T-cell (primary cell): ENCODE results near the gene GNAS-AS1. TPM values are rescaled to one million over a fixed set of nuclear protein-coding genes. Genes with fewer than 3 reads are reported as not detected.
A peak's percentile ranks its signal among the peaks of the same experiment; 100 is the strongest.

Source experiments
- ATAC-seq, 4 experiments: fragments of 200-7000 bp in 3 of 4; fragments of 150-1000 bp in 1 of 4; cut with Tn5 transposase; replicated peaks in 1 of 4; 1 replicate in 3 of 4; 2 replicates in 1 of 4; pipeline ENCODE4 v1.10.0; 2021; ENCODE audit warnings: moderate library complexity in 3 of 4, mild to moderate bottlenecking in 2 of 4, moderate number of reproducible peaks in 1 of 4
- CTCF ChIA-PET, 2 donors: fragments of 300-600 bp; sonication (Branson Sonifier 250); formaldehyde crosslinking; loops; one replicate each; lab custom pipeline; 2022; ENCODE audit warnings: antibody characterized with exemption in 2 of 2; lab: Charles Lee
- POLR2A ChIA-PET, 2 donors: fragments of 300-600 bp; sonication (Branson Sonifier 250); formaldehyde crosslinking; loops; one replicate each; lab custom pipeline; 2022; ENCODE audit warnings: antibody characterized with exemption in 2 of 2; lab: Charles Lee
- DNase-seq, 35 experiments: peaks; one replicate each; pipeline versions ENCODE4 v3.0.0 to v3.0.0-alpha.2; 2013 to 2023
- H3K27ac ChIP-seq: one replicate; pipeline ENCODE4 v1.5.1; 2013; ENCODE audit warnings: low read length
- H3K27me3 ChIP-seq, 2 experiments: replicated peaks in 1 of 2; 1 replicate in 1 of 2; 2 replicates in 1 of 2; pipeline versions ENCODE4 v1.6.1 to v1.7.0; 2013; ENCODE audit warnings: low read length in 1 of 2, mixed read lengths in 1 of 2; ENCODE audit not compliant: control insufficient read depth in 2 of 2, insufficient read depth in 2 of 2; ENCODE audit errors: extremely low read depth in 1 of 2
- H3K36me3 ChIP-seq, 2 donors: 1 replicate in 1 of 2; 2 replicates in 1 of 2; pipeline versions ENCODE4 v1.6.1 to v1.7.0; 2013; ENCODE audit warnings: low read length in 1 of 2; ENCODE audit not compliant: control insufficient read depth in 2 of 2, insufficient read depth in 1 of 2; ENCODE audit errors: extremely low read depth in 1 of 2
- H3K4me1 ChIP-seq, 2 experiments: 1 replicate in 1 of 2; 2 replicates in 1 of 2; pipeline versions ENCODE4 v1.6.1 to v1.7.0; 2013; ENCODE audit warnings: low read length in 2 of 2, mixed read lengths in 1 of 2; ENCODE audit not compliant: insufficient read depth in 2 of 2, control insufficient read depth in 1 of 2; ENCODE audit errors: extremely low read depth in 1 of 2
- H3K4me3 ChIP-seq, 2 donors: 1 replicate in 1 of 2; 2 replicates in 1 of 2; pipeline versions ENCODE4 v1.5.1 to v1.7.0; 2013; ENCODE audit warnings: mild to moderate bottlenecking in 2 of 2, low read length in 1 of 2, moderate library complexity in 1 of 2; ENCODE audit not compliant: control insufficient read depth in 1 of 2; ENCODE audit errors: extremely low read depth in 1 of 2
- H3K9me3 ChIP-seq: 2 replicates; pipeline ENCODE4 v1.7.0; 2013
- H3K27ac Mint-ChIP-seq, 2 donors: one replicate each; pipeline ENCODE4 v1.8.0; 2020 to 2021; ENCODE audit warnings: mild to moderate bottlenecking in 2 of 2, mixed read lengths in 2 of 2
- H3K27me3 Mint-ChIP-seq, 2 donors: one replicate each; pipeline ENCODE4 v1.8.0; 2021 to 2022; ENCODE audit warnings: mixed read lengths in 2 of 2
- H3K36me3 Mint-ChIP-seq: one replicate; pipeline ENCODE4 v1.8.0; 2021; ENCODE audit warnings: mixed read lengths
- H3K4me1 Mint-ChIP-seq, 3 donors: one replicate each; pipeline ENCODE4 v1.8.0; 2020 to 2022; ENCODE audit warnings: mixed read lengths in 3 of 3, mild to moderate bottlenecking in 1 of 3
- H3K4me3 Mint-ChIP-seq, 3 donors: one replicate each; pipeline ENCODE4 v1.8.0; 2020 to 2022; ENCODE audit warnings: mild to moderate bottlenecking in 3 of 3, mixed read lengths in 3 of 3, moderate library complexity in 3 of 3
- H3K9me3 Mint-ChIP-seq, 3 donors: one replicate each; pipeline ENCODE4 v1.8.0; 2020 to 2022; ENCODE audit warnings: mixed read lengths in 3 of 3
- WGBS: methylation state at CpG from one replicate; pipeline ENCODE4 v1.1.5; 2013; ENCODE audit warnings: missing lambda C conversion rate; ENCODE audit not compliant: insufficient coverage; 5-methylcytosine and 5-hydroxymethylcytosine counted together
- total RNA-seq, 35 experiments: library from RNA in 6 of 35; stranded (reverse) in 6 of 35; fragments of 120-200 nt in 1 of 35; gene quantifications; one replicate each; pipeline versions ENCODE4 v1.2.1 to v1.2.4 and lab custom pipeline; 2013 to 2026

The GNAS-AS1 gene
- total RNA-seq, 5 donors from 2014 or later (not counting 1 experiment from before 2014, with no cell fraction given) = 1.1 to 1.7 (median 1.5) TPM

GRCh38 chr20:58841539-58842264 lies 9.0 kb downstream of the GNAS-AS1 start:
- Mint-ChIP-seq H3K27ac (no peak overlapping the region), H3K27me3 (peaks cover 5 to 65% of the 10 kb centered on the region in 2 donors), H3K4me1 (peaks cover 0 to 17% (median 8%) of the 10 kb centered on the region in 3 donors), H3K36me3 (no peaks in the 10 kb centered on the region), H3K4me3 (no peak overlapping the region), H3K9me3 (no peaks in the 10 kb centered on the region)
- POLR2A ChIA-PET = no interaction called here
- DNase-seq (no peak), ATAC-seq (no peak)
- no peaks in the 10 kb centered on the region for H3K9me3 ChIP-seq
- H3K27ac ChIP-seq = no peak overlapping the region
- peaks cover 0 to 17% of the 10 kb centered on the region in 2 experiments for H3K4me1 ChIP-seq
- H3K4me3 ChIP-seq = no peak overlapping the region
- H3K27me3 ChIP-seq = peaks cover 10 to 51% of the 10 kb centered on the region in 2 experiments
- no peaks in the 10 kb centered on the region for H3K36me3 ChIP-seq
- CTCF ChIA-PET = no interaction called here
- WGBS = 52% methylated on average over 55 of the region's 58 CpGs

DNA sequence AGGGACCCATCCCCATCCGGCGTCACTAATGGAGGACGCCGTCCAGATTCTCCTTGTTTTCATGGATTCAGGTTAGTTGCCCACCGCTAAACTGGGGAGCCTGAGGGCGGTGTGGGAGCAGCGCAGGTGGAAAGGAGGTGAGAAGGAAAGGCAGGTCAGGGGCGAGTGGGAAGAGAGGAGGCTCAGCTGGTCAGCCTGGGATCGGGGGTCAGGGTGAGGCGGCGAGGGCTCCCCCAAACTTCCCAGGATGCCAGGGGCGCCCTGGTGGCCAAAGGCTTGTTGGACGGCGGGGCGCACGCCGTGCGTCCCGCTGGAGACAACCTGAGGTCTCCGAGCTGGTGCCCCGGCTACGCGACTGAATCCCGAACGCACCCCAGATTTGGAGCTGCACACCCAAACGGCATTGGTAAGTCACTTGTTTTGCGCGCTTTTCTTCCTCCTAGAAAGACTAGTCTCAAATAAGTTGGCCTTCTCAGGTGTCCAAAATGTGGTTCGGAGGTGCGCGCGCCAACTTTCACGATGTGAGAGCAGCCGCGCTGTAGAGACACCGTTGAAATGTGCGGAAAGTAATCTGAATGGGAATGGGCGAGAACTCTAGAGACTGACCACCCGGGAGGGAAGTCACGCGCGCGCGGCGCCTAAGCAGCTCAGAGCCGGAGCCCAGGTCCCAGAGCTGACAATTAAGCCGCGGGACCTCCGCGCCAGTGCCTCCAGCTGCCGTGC lies 9.7 kb downstream of the GNAS-AS1 start:
- Histone ChIP-seq H3K27me3 (peaks cover 10 to 51% of the 10 kb centered on the region in 2 experiments), H3K36me3 (no peaks in the 10 kb centered on the region), H3K27ac (no peak overlapping the region), H3K4me3 (no peak overlapping the region), H3K9me3 (no peaks in the 10 kb centered on the region), H3K4me1 (peaks cover 0 to 17% of the 10 kb centered on the region in 2 experiments)
- ATAC-seq = no peak
- H3K36me3 Mint-ChIP-seq = no peaks in the 10 kb centered on the region
- H3K27me3 Mint-ChIP-seq = peaks cover 9 to 65% of the 10 kb centered on the region in 2 donors
- DNase-seq = no peak
- 40% methylated on average over 50 of the region's 51 CpGs for WGBS
- no peaks in the 10 kb centered on the region for H3K9me3 Mint-ChIP-seq
- H3K27ac Mint-ChIP-seq = no peak overlapping the region
- ChIA-PET CTCF (interaction anchor here in 1 of 2 donors (0.6 kb wide), 1 partner anchor 34 kb away, joined by 3 read pairs; no protein-coding TSS in a partner anchor), POLR2A (no interaction called here)
- no peak overlapping the region for H3K4me3 Mint-ChIP-seq
- peaks cover 0 to 17% (median 8%) of the 10 kb centered on the region in 3 donors for H3K4me1 Mint-ChIP-seq

GRCh38 chr20:58839991-58840747 lies 10.5 kb downstream of the GNAS-AS1 start:
- peaks cover 12 to 64% of the 10 kb centered on the region in 2 donors for H3K27me3 Mint-ChIP-seq
- Histone ChIP-seq H3K9me3 (no peaks in the 10 kb centered on the region), H3K4me3 (peak overlapping the region in 1 of 2 donors; percentile 5), H3K27ac (no peak overlapping the region), H3K4me1 (peaks cover 0 to 17% of the 10 kb centered on the region in 2 experiments), H3K27me3 (peaks cover 10 to 48% of the 10 kb centered on the region in 2 experiments), H3K36me3 (no peaks in the 10 kb centered on the region)
- ATAC-seq (peak in 2 of 4 experiments; percentile 13 to 22), DNase-seq (no peak)
- H3K4me3 Mint-ChIP-seq = peak overlapping the region; percentile 41 to 68 (median 44)
- no peaks in the 10 kb centered on the region for H3K36me3 Mint-ChIP-seq
- WGBS = 56% methylated on average over 65 of the region's 67 CpGs
- no peaks in the 10 kb centered on the region for H3K9me3 Mint-ChIP-seq
- POLR2A ChIA-PET = interaction anchor here (0.5 kb wide), 2 partner anchors 249 to 481 kb away, joined by 4 to 9 read pairs; no protein-coding TSS in a partner anchor
- CTCF ChIA-PET = interaction anchor here (0.7 to 1.4 kb wide), 3 partner anchors 90 to 505 kb away, joined by 3 to 4 read pairs (median 4); no protein-coding TSS in a partner anchor
- H3K27ac Mint-ChIP-seq = peak overlapping the region; percentile 20 to 34
- H3K4me1 Mint-ChIP-seq = peaks cover 0 to 17% (median 8%) of the 10 kb centered on the region in 3 donors

GRCh38 chr20:58839474-58839874 lies 11.2 kb downstream of the GNAS-AS1 start:
- peak in 28 of 35 experiments; percentile 14 to 57 (median 32) for DNase-seq
- Histone ChIP-seq H3K4me3 (peak overlapping the region in 1 of 2 donors; percentile 5), H3K9me3 (no peaks in the 10 kb centered on the region), H3K27ac (no peak overlapping the region), H3K27me3 (peaks cover 8 to 45% of the 10 kb centered on the region in 2 experiments), H3K36me3 (no peaks in the 10 kb centered on the region), H3K4me1 (peaks cover 0 to 17% of the 10 kb centered on the region in 2 experiments)
- H3K36me3 Mint-ChIP-seq = no peaks in the 10 kb centered on the region
- CTCF ChIA-PET = interaction anchor here (0.7 to 1.4 kb wide), 3 partner anchors 90 to 505 kb away, joined by 3 to 4 read pairs (median 4); no protein-coding TSS in a partner anchor
- peak overlapping the region in 2 of 3 donors; percentile 13 to 68 for H3K4me3 Mint-ChIP-seq
- peaks cover 0 to 17% (median 8%) of the 10 kb centered on the region in 3 donors for H3K4me1 Mint-ChIP-seq
- no peaks in the 10 kb centered on the region for H3K9me3 Mint-ChIP-seq
- peak; percentile 61 to 78 (median 75) for ATAC-seq
- H3K27ac Mint-ChIP-seq = no peak overlapping the region
- 45% methylated on average over 22 of the region's 27 CpGs for WGBS
- peaks cover 14 to 62% of the 10 kb centered on the region in 2 donors for H3K27me3 Mint-ChIP-seq
- POLR2A ChIA-PET = interaction anchor here in 1 of 2 donors (0.5 kb wide), 1 partner anchor 480 kb away, joined by 9 read pairs; no protein-coding TSS in a partner anchor

DNA sequence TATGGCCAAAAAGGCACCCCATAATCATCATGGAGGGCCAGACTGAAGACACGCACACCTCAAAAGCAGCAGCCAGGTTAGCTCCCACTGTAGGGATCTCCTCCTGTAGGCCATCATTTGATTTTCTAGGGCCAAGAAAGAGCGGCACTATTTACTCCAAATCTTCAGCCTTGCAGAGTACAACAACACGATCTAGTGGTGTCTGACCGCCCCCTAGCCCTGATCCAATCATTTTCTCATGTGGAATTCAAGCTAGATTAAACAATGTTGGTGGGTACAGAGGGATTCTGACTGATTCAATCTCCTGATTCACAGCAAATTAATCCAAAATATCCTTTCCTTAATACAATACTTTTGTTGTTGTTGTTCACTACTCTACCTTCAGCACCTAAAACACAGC lies 12.5 kb downstream of the GNAS-AS1 start:
- 88% methylated on average over 1 of the region's 4 CpGs for WGBS
- Mint-ChIP-seq H3K9me3 (no peaks in the 10 kb centered on the region), H3K4me1 (peaks cover 0 to 17% (median 8%) of the 10 kb centered on the region in 3 donors), H3K4me3 (no peak overlapping the region), H3K27me3 (peaks cover 25 to 67% of the 10 kb centered on the region in 2 donors), H3K27ac (no peak overlapping the region), H3K36me3 (no peaks in the 10 kb centered on the region)
- Histone ChIP-seq H3K9me3 (no peaks in the 10 kb centered on the region), H3K36me3 (no peaks in the 10 kb centered on the region), H3K4me1 (peaks cover 0 to 17% of the 10 kb centered on the region in 2 experiments), H3K27ac (no peak overlapping the region), H3K27me3 (peaks cover 3 to 46% of the 10 kb centered on the region in 2 experiments), H3K4me3 (no peak overlapping the region)
- ATAC-seq (no peak), DNase-seq (no peak)
- ChIA-PET POLR2A (interaction anchor here in 1 of 2 donors (0.6 kb wide), 1 partner anchor 217 kb away, joined by 3 read pairs; no protein-coding TSS in a partner anchor), CTCF (interaction anchor here in 1 of 2 donors (0.7 kb wide), 1 partner anchor 151 kb away, joined by 7 read pairs; no protein-coding TSS in a partner anchor)
